ENCODE measurements around the gene PAX2.

- TF ChIP-seq POLR2A (IDR thresholded peaks at IDR 0.05), result no peak
- TF ChIP-seq CTCF (IDR thresholded peaks at IDR 0.05), result no peak
These were observed 4.7 kb upstream of the PAX2 start for GRCh38 chr10:100740476-100741377.

Measured in testis (tissue), 2 donors.